Limb (tissue), 2 donors: ENCODE results near the gene PPIG.
"Not testable (repeated sequence)": the region's sequence is repeated elsewhere in the genome, so short reads cannot be mapped to it uniquely, and the experiment has no call there.

ENCODE experiments used
- DNase-seq, 2 donors: peaks; one replicate each; pipeline ENCODE4 v3.0.0-alpha.2; 2016; ENCODE audit errors: extremely low spot score in 2 of 2

Gene PPIG

GRCh38 chr2:169584005-169584877 is at the start of gene PPIG:
TSS of gene PPIG (plus strand) at chr2:169584351. CDS start at chr2:169604042, 19,691 bp downstream.
- peak; percentile 94 to 95 for DNase-seq

DNA sequence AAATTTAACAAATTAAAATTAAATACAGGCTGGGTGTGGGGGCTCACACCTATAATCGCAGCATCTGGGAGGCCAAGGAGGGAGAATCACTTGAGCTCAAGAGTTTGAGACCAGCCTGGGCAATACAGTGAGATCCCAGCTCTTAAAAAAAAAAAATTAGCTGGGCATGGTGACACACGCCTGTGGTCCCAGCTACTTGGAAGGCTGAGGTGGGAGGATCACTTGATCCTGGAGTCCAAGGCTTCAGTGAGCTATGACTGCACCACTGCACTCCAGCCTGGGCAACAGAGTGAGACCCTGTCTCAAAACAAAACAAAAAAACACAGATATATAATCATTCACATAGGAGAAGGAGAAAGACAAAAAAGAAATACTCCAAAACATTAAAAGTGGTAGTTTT is 44.7 kb upstream of the PPIG start:
- DNase-seq = not testable (repeated sequence)

GRCh38 chr2:169540146-169540545 is 44.0 kb upstream of the PPIG start:
- DNase-seq = no peak

DNA sequence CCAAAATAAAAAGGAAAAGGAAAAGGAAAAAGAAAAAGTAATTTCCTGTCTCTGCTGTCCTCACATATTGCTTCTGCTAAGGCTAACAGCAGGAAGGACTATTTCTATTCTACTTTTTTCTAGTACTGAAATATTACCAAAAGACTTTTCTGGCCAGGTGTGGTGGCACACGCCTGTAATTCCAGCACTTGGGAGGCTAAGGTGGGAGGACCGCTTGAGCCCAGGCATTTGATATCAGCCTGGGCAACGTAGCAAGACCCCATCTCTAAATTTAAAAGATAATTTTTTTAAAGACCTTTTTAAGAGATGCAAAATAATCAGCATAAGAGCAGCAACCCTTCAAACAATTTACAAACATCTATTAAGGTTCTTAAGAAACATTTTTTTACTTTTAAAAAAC is 41.7 kb upstream of the PPIG start:
- no peak for DNase-seq

- DNase-seq = no peak
Observed at GRCh38 chr2:169546756-169547155, 37.4 kb upstream of the PPIG start.

DNA sequence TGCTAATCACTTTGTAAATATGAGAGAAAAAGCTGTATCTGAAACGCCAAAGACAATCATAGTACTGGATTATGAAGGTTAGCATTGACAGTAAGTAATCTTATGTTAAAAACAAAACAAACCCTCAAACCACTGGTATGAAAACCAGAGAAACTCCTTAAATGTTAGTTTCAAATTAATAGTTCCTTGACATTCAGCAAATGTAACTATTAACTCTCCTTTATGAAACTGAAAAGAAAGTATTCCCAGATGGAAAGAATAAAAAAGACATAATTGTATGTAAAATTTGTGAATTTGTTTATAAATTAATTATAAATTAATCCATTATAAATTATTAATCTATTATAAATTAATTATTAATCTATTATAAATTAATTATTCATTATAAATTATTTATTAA is 22.8 kb upstream of the PPIG start:
- no peak for DNase-seq

DNA sequence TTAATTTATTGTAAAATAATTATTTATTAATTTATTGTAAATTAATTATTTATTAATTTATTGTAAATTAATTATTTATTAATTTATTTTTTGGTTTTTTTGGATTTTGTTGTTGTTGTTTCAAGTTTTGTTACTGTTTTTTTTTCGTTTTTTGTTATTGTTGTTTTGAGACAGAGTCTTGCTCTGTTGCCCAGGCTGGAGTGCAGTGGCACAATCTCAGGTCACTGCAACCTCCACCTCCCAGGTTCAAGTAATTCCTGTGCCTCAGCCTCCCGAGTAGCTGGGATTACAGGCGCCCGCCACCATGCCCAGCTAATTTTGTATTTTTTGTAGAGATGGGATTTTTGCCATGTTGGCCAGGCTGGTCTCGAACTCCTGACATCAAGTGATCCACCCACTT is 22.1 kb upstream of the PPIG start:
- not testable (repeated sequence) for DNase-seq

DNA sequence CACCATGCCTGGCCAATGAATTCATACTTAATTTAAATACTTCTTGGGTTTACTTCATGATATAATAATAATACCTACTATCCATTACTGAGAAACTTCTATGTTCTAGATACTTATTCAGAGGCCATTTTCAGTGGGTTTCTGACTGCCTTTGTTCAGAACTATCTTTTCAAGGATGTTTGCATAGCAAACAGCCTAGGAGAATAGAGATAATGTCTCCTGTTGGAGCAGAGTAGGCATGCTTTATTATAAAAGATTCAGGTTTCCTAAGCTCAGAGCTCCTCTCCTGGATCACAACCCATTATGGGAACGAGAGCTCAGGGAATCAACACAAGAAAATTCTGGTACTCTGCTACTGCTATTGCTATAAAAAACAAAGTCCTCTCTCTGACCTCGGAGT is 21.6 kb upstream of the PPIG start:
- DNase-seq = no peak

DNA sequence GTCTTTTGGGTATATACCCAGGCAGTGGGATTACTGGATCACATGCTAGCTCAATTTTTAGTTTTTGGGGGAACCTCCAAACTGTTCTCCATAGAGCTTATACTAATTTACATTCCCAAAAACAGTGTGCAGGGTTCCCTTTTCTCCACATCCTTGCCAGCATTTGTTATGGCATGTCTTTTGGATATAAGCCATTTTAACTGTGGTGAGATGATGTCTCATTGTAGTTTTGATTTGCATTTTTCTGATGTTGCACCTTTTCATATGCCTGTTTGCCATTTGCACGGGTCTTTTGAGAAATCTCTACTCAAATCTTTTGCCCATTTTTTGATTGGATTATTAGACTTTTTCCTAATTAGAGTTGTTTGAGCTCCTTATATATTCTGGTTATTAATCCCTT is 18.5 kb upstream of the PPIG start:
- no peak for DNase-seq

DNA sequence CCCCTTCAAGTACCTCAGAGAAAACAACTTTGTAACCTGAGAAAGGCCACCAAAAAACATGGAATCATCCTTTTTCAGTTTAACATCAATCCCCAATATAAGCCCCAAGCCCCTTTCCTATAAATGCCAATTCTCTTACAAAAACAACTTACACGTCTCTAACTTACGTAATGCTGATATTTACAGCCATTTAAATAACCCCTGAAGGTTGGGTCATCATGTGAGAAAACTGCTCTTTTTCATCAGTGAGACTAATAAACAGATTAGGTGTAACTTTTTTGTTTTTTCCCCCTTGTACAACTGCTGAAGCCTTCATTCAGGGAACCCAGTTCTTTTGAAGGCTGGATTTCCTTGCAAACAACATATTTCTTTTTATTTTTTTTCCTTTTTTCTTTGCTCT is 14.2 kb upstream of the PPIG start:
- DNase-seq = no peak

DNA sequence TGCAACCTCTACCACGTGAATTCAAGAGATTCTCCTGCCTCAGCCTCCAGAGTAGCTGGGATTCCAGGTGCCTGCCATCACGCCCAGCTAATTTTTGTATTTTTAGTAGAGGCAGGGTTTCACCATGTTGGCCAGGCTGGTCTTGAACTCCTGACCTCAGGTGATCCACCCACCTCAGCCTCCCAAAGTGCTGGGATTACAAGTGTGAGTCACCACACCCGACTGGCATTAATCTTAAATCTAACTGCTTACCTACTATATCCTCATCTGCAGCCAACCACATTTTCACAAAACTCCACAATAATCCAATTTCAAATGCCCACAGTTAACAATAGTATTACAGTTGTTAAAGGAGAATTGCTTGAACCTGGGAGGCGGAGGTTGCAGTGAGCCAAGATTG is 13.4 kb upstream of the PPIG start:
- not testable (repeated sequence) for DNase-seq

DNA sequence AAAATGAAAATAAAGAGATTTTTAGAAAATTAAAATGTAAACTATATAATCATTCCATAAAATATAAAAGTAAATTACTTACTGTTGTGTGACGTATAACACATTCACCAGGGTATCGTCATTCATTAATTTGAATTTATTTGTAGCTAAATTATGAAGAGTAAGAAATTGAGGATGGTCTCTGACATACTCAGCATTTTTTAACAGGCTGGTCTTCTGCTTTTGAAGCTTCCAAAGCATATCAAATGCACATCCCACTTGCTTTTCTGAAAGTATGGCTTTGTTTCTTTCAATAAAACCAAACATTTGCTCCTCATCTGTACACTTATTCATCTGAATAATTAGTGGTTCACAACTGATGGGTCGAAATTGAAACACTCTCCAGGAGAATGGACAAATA is 12.6 kb upstream of the PPIG start:
- DNase-seq = no peak

- no peak for DNase-seq
Observed at GRCh38 chr2:169572189-169572588, 12.0 kb upstream of the PPIG start.

DNA sequence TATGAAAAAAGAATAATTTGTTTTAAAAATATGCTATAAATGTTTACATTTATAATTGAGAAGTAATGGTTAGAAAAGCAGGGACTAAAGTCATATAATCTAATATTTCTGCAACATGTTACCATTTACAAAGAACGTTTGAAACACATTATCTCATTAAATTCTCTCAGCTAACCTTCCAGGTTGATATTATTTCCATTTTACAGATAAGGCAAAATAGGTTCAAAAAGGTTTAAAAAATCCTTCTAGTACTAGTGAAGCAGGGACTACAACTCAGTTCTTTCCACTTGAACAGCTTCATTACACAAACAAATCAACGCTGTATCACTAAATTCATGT is 11.4 kb upstream of the PPIG start:
- DNase-seq = no peak

DNA sequence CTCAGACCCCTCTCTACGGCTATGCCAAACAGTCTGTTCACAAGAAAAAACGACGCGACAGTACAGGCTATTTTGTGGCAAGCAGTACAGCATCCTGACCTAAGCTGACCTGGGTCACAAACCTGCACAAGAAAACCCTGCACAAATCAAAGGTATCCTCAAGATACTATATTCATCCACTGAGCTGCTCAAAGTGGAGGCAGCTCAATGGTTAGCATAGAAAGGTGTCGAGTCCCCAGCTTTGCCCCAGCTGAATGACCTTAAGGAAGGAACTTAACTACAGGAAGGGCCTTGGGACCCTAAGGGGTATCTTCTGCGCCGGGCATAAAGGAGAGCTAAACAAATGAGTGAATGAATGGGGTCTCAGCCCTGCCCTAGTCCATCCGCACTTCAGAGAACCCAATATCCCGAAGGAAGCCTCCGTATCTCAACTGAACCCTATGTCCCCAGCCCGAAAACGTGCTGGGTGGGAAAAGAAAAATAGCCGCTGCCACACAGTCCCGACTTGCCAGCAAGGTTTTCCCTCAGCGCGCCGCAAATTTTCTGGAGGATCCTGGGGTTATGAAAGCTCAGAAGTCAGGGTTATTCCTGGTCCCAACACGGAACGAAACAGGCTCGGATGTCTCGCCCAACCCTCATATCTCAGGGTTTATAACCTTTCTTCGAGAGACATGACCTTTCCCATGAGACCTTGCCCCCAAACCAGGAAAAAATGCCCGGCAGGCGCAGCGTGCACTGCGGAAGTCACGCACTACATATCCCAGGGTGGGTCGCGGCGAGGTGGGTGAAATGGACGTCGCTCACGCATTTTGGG is 10.8 kb upstream of the PPIG start, which contains the start of gene FASTKD1:
TSS of gene FASTKD1 (minus strand) at position 706 of the 814 bp plus-strand sequence. CDS start 1,836 bp downstream, outside the sequence.
- peak; percentile 89 to 90 for DNase-seq

DNA sequence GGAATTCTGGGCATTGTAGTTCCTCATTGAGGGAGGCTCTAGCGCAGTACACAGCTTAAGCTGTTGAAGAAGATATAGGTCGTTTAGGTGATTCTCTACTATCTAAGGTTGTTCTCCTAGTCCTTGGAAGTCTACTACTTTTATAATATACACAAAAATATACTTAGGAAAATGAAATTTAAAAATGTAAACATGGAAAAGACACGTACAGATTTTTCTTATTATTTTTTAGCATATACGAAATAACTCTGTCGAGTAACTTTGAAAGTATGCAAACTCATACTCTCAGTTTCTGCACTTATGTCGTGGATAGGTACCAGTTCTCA is 10.2 kb upstream of the PPIG start:
- DNase-seq = no peak

DNA sequence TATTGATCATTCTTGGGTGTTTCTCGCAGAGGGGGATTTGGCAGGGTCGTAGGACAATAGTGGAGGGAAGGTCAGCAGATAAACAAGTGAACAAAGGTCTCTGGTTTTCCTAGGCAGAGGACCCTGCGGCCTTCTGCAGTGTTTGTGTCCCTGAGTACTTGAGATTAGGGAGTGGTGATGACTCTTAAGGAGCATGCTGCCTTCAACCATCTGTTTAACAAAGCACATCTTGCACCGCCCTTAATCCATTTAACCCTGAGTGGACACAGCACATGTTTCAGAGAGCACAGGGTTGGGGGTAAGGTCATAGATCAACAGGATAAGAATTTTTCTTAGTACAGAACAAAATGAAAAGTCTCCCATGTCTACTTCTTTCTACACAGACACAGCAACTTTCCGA is 9.6 kb upstream of the PPIG start:
- not testable (repeated sequence) for DNase-seq

GRCh38 chr2:169575264-169575663 is 8.9 kb upstream of the PPIG start:
- DNase-seq = not testable (repeated sequence)

DNA sequence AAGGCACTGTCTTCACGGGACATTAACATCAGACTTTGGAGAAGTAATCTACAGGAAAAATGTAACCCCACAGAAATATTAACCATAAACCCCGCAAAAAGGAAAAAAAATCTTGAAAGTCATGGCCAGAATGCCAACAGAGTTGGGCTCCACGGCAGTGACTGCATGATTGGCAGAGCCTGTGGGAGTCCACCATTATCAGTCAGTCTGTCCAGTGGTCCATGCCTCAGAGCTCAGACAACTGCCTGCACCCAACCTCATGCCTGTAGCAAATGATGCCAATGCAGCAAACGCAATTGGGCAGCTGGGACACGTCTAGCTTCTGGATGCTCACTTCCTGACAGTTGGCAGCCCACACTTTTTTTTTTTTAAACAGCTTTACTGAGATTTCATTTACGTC is 5.1 kb upstream of the PPIG start:
- DNase-seq = no peak

- DNase-seq = not testable (repeated sequence)
Observed at GRCh38 chr2:169582552-169583266, 1.4 kb upstream of the PPIG start.

- DNase-seq = no peak
Observed at GRCh38 chr2:169583518-169583917, 633 bp upstream of the PPIG start.

DNA sequence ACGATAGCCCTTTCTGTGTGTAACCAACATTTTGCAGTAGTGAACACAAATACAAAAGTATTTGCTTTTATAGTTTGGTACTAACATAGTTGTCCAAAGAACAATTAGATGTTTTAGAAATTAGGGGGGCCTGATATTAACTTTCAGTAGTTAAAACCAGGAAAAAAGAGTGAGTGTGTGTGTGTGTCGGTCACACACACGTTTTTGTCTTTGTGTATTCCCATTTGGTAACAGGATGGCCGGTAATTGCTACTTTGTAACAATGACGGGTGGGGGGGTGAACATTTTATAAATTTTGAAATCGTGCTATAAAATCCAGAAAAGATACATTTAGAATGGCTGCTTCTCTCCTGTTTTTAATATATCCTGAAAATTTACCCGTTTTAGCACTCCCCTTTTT is 1.5 kb downstream of the PPIG start:
- no peak for DNase-seq
